Testis (tissue), 3 donors: Measurements from ENCODE around the gene REV1. TPM values are rescaled to one million over a fixed set of nuclear protein-coding genes. Genes with fewer than 3 reads are reported as not detected.
A peak's percentile ranks its signal among the peaks of the same experiment; 100 is the strongest.

ENCODE experiments used
- DNase-seq: peaks from one replicate; pipeline ENCODE4 v3.0.0-alpha.2; 2019
- H3K27ac ChIP-seq, 2 donors: fragments of 200-600 bp; sonication (generic); one replicate each; pipeline ENCODE4 v1.5.1; 2019
- H3K27me3 ChIP-seq: fragments of 200-600 bp; sonication (generic); one replicate; pipeline ENCODE4 v1.5.1; 2019
- H3K36me3 ChIP-seq: fragments of 200-600 bp; sonication (generic); one replicate; pipeline ENCODE4 v1.5.1; 2017; ENCODE audit warnings: low read depth; ENCODE audit errors: missing control alignments
- H3K4me1 ChIP-seq: fragments of 200-600 bp; sonication (generic); one replicate; pipeline ENCODE4 v1.5.1; 2019
- H3K4me3 ChIP-seq, 2 donors: fragments of 200-600 bp; sonication (generic); one replicate each; pipeline ENCODE4 v1.5.1; 2017 to 2019
- H3K9me3 ChIP-seq: fragments of 200-600 bp; sonication (generic); one replicate; pipeline ENCODE4 v1.5.1; 2017
- POLR2A ChIP-seq: fragments of 450-650 bp; IDR thresholded peaks from one replicate; pipeline ENCODE4 v1.6.1; 2017; ENCODE audit warnings: antibody characterized with exemption, mild to moderate bottlenecking, moderate library complexity
- whole genome bisulfite sequencing, 2 donors: methylation state at CpG; one replicate each; pipeline ENCODE4 v1.1.5; 2018; 5-methylcytosine and 5-hydroxymethylcytosine counted together
- intact Hi-C: fragments of 100-400 bp; cut with DNase I; formaldehyde crosslinking; loops from one replicate; pipeline ENCODE4 v1.15.1; 2023; ENCODE audit warnings: low total_unique reads
- polyA plus RNA-seq: library from polyadenylated mRNA; stranded (reverse); fragments of 350-450 nt; fragmentation: Illumina TruSeq; extraction: RNeasy Lipid Tissue Mini Kit (QIAGEN cat#74804); gene quantifications from one replicate; pipeline ENCODE4 v1.2.3, GENCODE V29; 2014; ENCODE audit warnings: low read depth, low replicate concordance; ENCODE audit not compliant: insufficient read depth
- total RNA-seq, 2 donors: library from RNA; depleted of rRNA; stranded (reverse); fragments of >200 nt; gene quantifications; one replicate each; pipeline ENCODE4 v1.2.3, GENCODE V29; 2016
- TF ChIP-seq, protein P1 (sequence below), 3 experiments: fragments of 450-650 bp in 2 of 3; fragments of 200-600 bp in 1 of 3; sonication (generic) in 1 of 3; IDR thresholded peaks; one replicate each; pipeline ENCODE4 v1.5.1; 2016 to 2019; ENCODE audit warnings: antibody characterized with exemption in 3 of 3, mild to moderate bottlenecking in 2 of 3, moderate library complexity in 1 of 3

REV1 gene
- total and polyA plus RNA-seq, 3 donors from 2014 or later, result 34.9 to 79.5 (median 73.5) TPM

- Histone ChIP-seq H3K4me1 (peaks cover 6% of the 10 kb centered on the region), H3K27me3 (no peaks in the 10 kb centered on the region), H3K36me3 (no peaks in the 10 kb centered on the region), H3K27ac (no peak overlapping the region), H3K9me3 (no peaks in the 10 kb centered on the region), H3K4me3 (no peak overlapping the region)
- intact Hi-C loops, result no loop called here
- no peak for DNase-seq
- 90 to 99% methylated on average over 4 of the region's 4 CpGs for WGBS, 2 donors
- TF ChIP-seq POLR2A, result no peak
- TF ChIP-seq, protein P1, sequence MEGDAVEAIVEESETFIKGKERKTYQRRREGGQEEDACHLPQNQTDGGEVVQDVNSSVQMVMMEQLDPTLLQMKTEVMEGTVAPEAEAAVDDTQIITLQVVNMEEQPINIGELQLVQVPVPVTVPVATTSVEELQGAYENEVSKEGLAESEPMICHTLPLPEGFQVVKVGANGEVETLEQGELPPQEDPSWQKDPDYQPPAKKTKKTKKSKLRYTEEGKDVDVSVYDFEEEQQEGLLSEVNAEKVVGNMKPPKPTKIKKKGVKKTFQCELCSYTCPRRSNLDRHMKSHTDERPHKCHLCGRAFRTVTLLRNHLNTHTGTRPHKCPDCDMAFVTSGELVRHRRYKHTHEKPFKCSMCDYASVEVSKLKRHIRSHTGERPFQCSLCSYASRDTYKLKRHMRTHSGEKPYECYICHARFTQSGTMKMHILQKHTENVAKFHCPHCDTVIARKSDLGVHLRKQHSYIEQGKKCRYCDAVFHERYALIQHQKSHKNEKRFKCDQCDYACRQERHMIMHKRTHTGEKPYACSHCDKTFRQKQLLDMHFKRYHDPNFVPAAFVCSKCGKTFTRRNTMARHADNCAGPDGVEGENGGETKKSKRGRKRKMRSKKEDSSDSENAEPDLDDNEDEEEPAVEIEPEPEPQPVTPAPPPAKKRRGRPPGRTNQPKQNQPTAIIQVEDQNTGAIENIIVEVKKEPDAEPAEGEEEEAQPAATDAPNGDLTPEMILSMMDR (IDR thresholded peaks at IDR 0.05), result no peak
Measured at GRCh38 chr2:99495115-99495860, 5.5 kb upstream of the REV1 start.

GRCh38 chr2:99492721-99493120 is 2.9 kb upstream of the REV1 start:
- no peaks in the 10 kb centered on the region for H3K36me3 ChIP-seq
- H3K9me3 ChIP-seq, result no peaks in the 10 kb centered on the region
- no peak overlapping the region for H3K4me3 ChIP-seq
- H3K27me3 ChIP-seq, result no peaks in the 10 kb centered on the region
- H3K27ac ChIP-seq, result no peak overlapping the region
- intact Hi-C loops, result no loop called here
- no peak for DNase-seq
- no peak for TF ChIP-seq POLR2A
- TF ChIP-seq, protein P1 (IDR thresholded peaks at IDR 0.05), result no peak
- H3K4me1 ChIP-seq, result peaks cover 6% of the 10 kb centered on the region

DNA sequence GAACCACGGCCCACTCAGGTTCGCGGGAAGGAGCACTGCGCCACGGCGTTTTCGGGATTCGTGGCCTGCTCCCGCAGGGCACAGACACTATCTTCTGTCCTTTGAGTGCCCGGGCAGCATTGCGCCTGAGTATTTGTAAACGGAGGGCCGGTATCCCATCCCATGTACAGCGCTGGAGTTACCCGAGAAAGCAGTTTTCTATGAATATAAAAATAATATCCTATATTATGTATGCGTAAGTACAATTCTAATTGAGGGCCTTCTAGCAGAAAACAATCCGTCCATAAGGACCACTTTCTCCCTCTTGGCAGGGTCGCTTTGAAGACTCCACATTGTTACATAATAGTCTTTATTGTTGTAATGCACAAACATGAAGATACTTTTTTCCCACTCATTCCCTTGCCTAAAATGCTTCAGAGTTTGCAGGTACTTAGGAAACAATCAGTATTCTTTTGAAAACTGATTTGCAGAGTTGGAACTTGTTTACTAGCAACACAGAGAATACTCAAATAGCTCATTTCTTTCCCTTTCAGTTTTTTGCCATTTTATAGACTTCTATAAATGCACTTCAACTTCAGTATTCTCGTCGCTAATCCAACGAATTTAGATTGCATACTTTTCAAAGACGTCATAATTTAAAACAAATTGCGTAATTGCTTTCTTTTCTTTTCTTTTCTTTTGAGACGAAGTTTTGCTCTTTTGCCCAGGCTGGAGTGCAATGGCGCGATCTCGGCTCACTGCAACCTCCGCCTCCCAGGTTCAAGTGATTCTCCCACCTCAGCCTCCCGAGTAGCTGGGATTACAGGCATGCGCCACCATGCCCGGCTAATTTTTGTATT is 1.0 kb upstream of the REV1 start:
- peak overlapping the region; percentile 88 to 99 for H3K27ac ChIP-seq
- TF ChIP-seq, protein P1 (IDR thresholded peaks at IDR 0.05), result no peak
- no peak for TF ChIP-seq POLR2A
- no peak for DNase-seq
- WGBS, 2 donors, result 24 to 29% methylated on average over 28 to 31 of the region's 31 CpGs
- H3K4me1 ChIP-seq, result peaks cover 13% of the 10 kb centered on the region
- H3K27me3 ChIP-seq, result no peaks in the 10 kb centered on the region
- no peaks in the 10 kb centered on the region for H3K9me3 ChIP-seq
- H3K4me3 ChIP-seq, result peak overlapping the region; percentile 77 to 96
- no peaks in the 10 kb centered on the region for H3K36me3 ChIP-seq
- intact Hi-C loops, result no loop called here

DNA sequence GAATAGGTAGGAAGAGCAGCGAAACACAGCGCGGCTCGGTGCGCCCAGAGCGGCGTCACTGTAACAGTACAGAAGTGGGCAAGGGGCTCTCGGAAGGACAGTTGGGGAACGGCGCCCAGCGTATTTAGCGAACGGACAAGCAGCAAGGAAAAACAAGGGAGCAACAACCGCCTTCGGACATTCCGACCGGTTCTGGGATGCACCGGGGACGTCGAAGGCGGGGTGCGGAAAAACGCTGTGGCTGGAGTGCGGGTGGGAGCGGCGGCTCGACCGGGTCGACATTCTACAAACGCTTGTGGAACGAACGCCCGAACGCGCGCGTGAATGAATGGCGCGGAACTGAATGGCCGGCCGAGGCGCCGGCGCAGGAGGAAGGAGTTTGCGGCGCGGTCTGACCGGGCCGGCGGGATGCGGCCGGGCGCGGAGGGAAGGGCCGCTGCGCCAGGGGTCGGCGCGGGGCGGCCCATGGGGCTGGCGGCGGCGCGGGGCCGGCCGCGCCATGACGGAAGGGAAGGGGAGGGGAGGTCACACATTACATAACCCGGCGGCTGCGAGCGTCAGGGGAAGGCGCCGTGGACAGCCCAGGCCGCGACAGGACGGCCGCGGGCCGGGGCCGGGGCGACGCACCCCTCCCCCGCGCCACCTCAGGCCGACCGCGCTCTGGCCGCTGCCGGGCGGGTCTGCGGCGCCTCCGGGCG is 605 bp downstream of the REV1 start:
- intact Hi-C loops, result loop anchor here (5.0 kb wide), 1 partner anchor 152 kb away; the partner anchor contains the start of genes EIF5B and TXNDC9
- no peak for TF ChIP-seq POLR2A
- TF ChIP-seq, protein P1 (IDR thresholded peaks at IDR 0.05), result no peak

More for the DNA sequence above, 605 bp downstream of the REV1 start:
- H3K4me1 ChIP-seq, result peaks cover 26% of the 10 kb centered on the region
- no peaks in the 10 kb centered on the region for H3K27me3 ChIP-seq
- H3K4me3 ChIP-seq, result peak overlapping the region; percentile 77 to 96
- H3K27ac ChIP-seq, result peak overlapping the region; percentile 90 to 99
- WGBS, 2 donors, result 0 to 1% methylated on average over 19 to 90 of the region's 95 CpGs
- DNase-seq, result peak; percentile 73
- H3K36me3 ChIP-seq, result no peaks in the 10 kb centered on the region
- no peaks in the 10 kb centered on the region for H3K9me3 ChIP-seq
